ENCODE measurements around the gene MAT1A.

DNA sequence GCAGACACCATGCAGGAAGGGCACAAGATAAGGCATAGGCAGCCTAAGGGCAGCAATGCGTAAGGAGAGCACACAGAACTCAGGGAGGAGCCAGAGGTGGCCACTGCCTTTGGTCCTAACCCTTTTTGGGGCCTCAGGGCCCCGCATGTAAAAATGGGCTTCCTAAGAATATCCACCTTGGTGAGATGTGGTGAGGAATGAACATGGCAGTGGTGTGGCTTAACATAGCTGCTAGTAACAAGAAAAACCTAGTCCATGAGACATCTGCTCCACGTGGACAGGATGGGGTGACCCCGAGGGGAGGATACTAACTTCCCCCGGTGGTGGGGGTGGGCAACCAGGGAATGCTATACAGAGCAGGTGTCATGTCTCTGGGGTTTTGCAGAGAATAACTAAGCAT lies 18.0 kb downstream of the MAT1A start:
- TF ChIP-seq POLR2AphosphoS5 (IDR thresholded peaks at IDR 0.05; ENCODE audit: low read depth, low read length) (no peak), TAF1 (IDR thresholded peaks at IDR 0.05; ENCODE audit: borderline replicate concordance, insufficient read depth, low read length) (no peak), SIN3A (IDR thresholded peaks at IDR 0.05; ENCODE audit: borderline replicate concordance, insufficient read depth, low read length) (no peak), FOXP2 (optimal IDR thresholded peaks at IDR 0.05; ENCODE audit: borderline replicate concordance, extremely low read depth, extremely low read length, insufficient read depth) (no peak)
- TF ChIP-seq, protein P1, sequence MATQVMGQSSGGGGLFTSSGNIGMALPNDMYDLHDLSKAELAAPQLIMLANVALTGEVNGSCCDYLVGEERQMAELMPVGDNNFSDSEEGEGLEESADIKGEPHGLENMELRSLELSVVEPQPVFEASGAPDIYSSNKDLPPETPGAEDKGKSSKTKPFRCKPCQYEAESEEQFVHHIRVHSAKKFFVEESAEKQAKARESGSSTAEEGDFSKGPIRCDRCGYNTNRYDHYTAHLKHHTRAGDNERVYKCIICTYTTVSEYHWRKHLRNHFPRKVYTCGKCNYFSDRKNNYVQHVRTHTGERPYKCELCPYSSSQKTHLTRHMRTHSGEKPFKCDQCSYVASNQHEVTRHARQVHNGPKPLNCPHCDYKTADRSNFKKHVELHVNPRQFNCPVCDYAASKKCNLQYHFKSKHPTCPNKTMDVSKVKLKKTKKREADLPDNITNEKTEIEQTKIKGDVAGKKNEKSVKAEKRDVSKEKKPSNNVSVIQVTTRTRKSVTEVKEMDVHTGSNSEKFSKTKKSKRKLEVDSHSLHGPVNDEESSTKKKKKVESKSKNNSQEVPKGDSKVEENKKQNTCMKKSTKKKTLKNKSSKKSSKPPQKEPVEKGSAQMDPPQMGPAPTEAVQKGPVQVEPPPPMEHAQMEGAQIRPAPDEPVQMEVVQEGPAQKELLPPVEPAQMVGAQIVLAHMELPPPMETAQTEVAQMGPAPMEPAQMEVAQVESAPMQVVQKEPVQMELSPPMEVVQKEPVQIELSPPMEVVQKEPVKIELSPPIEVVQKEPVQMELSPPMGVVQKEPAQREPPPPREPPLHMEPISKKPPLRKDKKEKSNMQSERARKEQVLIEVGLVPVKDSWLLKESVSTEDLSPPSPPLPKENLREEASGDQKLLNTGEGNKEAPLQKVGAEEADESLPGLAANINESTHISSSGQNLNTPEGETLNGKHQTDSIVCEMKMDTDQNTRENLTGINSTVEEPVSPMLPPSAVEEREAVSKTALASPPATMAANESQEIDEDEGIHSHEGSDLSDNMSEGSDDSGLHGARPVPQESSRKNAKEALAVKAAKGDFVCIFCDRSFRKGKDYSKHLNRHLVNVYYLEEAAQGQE (IDR thresholded peaks at IDR 0.05; ENCODE audit: insufficient read depth in 1 of 2, low read depth in 2 of 2, low read length in 2 of 2) = no peak

Measured in PFSK-1 (cell line).